GM11168 (cell line): ENCODE measurements around the gene RALGPS1.

Experiments used
- in situ Hi-C: fragments of 300-500 bp; cut with MboI; formaldehyde crosslinking; loops from one replicate; pipeline ENCODE4 v1.12.0; 2022; ENCODE audit warnings: low sequenced_read_pairs; ENCODE audit not compliant: unreplicated experiment

The RALGPS1 gene

DNA sequence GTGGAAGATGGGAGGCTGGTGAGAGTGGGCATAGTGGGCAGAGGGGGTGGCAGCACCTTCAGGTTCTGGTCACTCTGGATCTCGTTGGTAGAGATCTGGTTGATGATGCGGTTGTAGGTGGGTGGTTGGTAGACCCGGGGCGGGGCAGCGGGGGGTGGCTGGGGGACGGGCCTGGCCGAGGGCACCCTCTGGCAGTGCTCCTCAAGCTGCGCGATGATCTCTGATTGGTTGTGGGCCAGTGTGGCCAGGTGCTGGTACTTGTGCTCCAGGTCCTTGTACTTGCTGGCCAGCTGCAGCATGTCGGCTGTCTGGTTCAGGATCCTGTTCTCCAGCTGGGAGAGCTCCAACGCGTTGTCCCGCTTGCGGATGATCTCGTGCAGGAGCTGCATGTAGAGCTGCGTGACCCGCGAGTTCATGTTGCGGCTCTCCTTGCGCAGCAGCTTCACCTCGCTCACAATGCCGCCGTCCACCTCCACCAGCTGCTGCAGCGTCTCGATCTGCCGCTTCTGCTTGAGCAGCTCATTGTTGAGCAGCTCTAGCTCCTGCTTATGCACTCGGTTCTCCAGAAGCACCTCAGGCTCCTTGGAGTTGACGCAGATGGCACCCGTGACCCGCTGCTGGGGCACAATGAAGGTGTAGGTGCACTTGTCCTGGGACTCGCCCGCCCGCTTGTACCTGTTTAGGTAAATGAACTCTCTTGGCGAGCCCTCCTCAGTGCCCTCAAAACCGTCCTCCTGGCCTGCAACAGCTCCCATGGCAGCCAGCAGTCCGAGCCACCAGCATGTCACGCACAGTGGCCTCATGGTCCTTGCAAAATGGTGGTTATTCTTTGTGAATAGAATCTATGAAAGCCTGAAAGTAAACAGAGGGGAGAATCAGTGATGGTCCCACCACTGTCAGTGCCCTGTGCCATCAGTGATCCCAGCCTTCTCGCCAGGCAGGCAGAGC lies 193.6 kb downstream of the RALGPS1 start:
- in situ Hi-C loops = no loop called here

DNA sequence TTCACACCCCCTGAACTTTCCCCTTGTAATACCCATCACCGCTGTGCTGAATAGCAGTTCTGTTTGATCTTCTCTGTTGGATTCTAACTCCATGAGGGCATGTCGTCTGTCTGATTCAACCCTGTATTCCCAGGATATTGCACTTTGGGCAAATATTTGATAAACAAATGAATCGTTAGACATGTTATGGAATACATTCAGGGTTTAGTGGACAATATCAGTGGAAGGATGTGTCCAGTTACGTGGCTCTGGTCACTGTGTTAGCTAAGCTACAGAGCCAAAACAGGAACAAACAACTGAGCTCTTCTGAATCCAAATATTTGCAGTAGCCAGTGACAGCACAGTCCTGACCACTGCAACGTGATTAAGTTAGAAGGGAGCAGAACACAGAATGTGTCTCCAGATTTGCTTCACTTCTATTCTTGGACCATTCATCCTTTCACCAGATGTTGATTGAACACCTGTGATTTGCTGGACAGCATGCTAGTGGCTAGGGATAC lies 194.7 kb downstream of the RALGPS1 start:
- in situ Hi-C loops = no loop called here

DNA sequence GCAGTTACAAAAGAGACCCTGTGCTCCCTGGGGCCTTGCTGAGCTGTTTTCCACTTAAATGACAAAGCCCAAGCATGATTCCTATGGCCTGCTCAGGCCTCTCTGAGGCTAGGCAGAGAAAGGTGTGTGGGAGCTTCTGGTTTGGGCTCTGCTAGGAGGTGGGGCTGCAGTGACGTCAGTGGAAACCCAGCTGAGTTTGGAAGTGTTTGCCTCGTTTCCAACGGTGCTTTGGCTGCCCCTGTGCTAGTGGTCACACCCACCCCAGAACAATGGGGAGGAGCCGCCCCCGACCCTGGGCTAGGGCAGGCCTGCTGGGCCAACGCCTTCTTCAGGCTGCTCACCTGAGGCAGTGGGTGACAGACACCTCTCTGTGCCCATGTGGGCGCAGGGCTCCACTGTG lies 197.5 kb downstream of the RALGPS1 start:
- in situ Hi-C loops = no loop called here

DNA sequence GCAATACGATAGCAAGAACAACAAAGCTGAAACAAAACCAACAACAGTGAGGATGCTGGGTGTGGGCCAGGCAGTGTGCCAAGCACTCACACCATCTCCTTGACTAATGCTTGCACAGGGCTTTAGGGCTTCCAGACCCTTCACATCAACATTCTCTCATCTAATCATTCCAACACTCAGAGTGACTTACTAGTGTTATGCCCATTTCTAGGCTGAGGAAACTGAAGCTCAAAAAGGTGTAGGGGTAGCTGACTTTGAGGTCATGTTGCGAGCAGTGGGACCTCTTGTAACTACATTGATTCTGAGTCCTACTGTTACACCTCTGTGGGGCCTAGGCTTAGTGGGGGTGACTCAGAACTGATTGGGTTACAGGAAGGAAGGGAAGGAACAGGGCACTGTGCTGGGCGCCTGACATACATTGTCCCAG lies 198.2 kb downstream of the RALGPS1 start:
- in situ Hi-C loops = no loop called here

DNA sequence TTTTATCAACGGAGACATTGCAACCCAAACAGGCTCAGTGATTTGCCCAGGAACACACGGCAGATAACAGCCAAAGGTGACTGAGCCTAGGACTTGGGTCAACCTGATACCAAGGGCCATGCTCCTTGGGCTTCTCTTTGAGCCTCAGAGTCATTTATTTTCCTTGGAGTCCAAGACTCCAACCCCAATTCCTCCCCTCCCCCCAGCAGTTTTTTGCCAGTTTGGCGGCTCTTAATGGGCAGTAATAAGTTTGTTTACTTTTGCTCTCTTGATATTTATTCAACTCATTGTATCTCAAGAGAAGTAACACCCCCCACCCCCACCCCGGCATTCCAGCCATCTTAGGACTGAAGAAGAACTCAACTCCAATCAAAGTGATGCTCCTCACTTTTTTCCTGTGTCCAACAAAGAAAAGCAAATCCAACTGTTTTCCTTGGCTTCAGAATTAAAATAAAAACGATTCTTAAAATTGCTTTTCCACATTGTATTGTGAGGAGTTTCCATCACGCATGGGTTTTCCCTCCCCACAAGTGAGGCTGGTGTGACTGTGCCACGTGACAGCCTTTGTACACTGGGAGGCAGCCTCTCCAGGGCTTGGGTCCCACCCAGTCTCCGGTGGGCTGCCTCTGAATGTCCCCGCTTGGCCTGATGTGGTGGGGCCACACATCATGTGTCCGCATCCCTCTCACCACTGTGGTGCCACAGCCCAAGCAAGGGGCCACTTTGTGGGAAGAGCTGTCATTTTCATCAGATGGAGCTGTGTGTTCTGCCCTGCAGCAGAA lies 198.8 kb downstream of the RALGPS1 start:
- in situ Hi-C loops = no loop called here

DNA sequence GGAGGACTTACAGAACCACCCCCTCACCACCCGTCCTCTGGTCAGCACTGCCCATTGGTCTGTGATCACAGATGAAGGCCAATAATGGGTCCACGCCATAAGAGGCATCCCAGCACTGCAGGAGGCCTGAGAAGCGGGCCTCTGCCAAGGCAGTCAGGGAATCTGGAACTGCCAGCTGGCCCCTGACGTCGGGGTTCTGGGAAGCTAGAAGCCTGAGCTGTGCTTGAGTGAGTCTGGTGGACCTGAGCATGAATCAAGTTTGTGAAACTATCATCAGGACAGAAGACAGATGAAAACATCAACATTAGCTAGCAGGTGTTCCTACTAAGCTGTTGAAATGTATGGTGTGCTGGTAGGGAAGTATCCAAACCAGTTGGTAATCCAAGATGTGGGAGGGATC lies 200.0 kb downstream of the RALGPS1 start:
- in situ Hi-C loops = no loop called here

DNA sequence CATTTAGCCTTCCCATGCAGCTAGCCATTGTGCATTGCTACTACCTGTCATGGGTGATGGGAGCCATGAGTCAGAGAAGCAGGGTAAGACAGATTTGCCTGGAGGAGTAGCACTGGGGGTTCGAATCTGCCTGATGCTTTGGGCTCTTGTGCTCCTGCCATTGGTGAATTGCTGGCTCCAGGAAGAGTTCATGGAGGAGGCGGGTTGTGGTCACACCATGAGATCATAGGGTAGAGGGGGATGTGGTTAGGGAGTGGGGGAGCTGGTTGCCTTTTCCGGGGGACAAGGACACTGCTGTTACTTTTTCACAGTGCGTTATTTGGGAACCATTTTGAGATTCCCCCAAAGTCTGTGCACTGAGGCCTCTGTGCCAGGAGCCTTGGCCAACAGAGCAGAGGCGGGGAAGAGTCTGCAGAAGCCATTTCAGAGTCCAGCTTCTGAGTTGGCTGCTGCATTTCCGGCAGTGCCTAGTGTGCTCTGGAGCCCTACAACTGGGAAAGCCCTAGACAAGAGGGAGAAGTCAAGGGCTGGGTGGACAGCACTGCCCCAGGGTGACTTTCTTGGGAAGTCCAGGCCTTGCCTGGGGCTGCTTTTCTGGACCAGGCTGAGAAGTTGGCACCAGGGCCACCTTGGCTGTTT lies 201.6 kb downstream of the RALGPS1 start:
- in situ Hi-C loops = no loop called here

DNA sequence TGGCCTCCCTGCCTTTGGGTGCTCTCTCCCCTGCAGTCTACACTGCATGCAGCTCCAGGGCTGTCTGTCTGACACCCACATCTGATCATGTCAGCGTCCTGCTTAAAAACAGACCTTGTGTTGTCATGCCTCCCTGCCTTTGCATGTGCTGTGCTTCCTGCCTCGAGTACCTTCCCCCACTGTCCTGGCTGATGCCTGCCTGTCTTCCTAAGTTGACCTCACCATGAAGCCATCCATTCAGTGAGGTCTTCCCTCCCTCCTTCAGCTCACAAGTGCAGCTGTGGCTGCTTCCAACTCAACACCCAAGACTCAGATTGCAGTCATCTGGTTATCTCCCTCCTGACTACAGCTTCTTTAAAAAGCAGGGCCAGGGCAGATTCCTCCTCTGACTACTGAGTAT lies 202.4 kb downstream of the RALGPS1 start:
- in situ Hi-C loops = no loop called here

DNA sequence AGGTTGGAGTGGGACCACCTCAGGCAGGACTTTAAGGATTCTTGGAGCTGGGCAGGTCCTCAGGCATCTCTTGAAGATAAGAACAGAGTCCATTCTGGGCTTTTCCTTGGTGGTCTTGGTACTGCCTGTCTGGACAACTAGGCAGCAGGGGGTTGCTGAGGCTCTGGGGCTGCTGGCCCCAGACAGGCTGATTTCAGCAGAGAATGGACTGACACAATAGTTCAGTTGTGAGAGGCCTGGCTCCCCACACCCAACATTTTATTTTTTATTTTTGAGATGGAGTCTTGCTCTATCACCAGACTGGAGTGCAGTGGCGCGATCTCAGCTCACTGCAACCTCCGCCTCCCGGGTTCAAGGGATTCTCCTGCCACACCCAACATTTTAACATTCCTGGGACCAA lies 203.2 kb downstream of the RALGPS1 start:
- in situ Hi-C loops = no loop called here

DNA sequence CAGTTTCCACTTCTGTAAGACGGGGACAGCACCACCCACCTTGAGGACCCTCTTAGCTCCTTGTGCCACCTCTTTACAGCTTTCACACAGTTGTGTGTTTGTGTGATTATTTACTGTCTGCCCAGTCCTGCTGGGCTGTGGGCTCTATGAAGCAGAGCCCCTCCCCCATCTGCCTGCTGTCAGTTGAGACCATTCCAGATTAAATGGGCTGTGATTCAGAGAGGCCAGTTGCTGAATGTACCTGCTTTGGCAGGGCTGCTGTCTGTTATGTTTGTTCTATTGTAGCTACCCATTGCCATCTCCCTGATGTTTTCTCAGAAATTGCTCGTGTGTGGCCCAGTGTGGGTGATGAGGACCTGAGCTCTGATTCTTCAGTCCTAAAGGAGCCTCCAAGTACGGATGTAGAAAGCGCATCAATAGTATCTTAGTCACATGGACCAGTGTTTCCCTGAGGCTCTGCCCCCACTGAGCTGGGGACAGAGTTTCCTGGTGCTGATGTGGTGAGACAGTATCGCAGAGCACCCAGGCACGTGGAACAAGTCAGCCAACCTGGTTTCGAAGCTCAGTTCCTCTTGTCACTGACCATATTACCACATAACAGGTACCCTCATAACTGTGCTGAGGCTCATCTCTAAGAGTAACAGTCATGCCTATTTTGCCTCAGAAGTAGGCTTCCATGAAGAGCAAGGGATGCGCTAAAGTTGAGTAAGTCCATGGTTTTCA lies 204.2 kb downstream of the RALGPS1 start:
- in situ Hi-C loops = no loop called here

DNA sequence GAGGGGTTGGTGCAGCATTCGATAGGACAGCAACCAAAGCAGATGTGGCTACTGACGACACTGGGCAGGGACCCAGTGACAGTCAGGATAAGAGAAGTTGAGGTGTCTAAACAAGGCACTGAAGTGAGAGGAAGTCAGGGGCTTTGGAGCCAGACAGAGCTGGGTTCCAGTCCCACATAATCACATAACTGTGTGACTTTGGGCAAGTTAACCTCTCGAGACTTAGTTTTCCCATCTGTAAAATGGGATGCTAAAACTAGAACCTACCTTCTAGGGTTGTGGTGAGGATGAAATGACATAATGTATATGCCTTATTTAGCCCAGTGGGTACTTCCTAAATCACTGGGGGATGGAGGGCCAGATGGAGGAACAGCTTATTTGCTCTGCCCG lies 204.7 kb downstream of the RALGPS1 start:
- in situ Hi-C loops = no loop called here

DNA sequence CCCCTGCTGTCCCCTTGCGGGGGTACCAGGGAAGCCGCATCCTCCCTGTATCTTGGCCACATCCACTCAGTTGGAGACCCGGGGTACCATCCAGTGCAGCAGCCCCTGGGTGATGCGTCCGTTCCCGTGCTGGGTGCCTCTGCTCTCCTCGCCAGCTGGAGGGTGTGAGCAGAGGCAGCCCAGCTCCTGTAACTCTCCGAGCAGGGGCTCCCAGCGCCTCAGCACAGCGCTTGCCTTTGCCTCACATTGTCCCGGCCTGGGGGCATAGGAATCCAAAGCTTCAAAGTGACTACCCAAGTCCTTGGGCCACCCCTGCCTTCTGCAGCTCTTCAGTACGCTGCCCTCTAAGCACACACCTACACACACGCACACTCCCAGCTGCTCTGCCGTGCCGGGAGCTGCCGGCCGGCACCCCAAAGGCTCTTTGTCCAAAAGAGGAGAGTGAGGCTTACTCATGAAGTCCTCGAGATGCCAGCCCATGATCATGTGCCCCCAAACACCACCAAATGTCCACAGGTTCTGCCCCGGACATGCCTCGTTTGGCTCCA lies 207.1 kb downstream of the RALGPS1 start:
- in situ Hi-C loops = no loop called here

DNA sequence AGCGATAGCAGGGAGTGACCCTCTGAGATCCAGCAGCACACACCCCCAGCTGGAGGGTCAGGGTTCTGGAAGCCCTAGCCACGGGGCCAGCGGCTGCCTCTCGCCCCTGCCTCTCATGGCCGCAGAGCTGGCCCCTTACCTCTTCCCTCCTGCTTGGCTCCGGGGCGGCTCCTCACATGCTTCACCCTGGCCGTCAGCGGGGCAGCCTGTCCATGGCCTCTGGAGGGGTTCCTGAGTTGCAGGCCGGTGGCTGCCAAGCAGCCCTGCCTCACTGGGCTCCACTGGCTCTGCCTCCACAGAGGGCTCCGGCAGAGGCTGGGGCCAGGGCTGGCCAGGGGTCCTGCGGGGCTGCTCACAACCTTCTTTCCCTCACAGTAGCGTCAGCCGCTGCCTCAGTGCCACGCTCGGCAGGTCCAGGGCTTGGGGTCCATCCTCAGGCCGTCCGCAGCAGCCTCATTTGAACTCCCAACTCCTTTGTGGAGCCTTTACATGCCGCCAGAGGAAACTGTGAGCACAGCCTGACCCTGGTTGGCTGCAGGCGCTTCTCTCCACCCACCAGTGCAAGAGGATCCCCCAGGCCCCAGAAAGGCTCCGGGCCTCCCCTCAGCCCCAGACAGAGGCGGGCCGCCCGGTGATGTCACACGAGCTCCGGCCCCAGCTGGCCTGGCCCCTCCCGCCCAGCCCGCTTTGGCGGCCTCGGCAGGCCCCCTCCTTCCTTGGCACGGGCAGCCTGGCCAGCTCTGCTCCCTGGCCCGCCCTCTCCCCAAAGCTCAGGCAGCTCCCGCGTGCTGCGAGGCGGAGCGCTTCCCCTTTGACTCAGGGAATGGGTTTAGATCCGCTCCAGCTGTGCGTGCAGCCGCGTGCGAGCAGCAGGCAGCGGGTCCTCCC lies 207.8 kb downstream of the RALGPS1 start, which contains the start of gene ANGPTL2:
Gene ANGPTL2, minus strand, starts transcription at position 460 of the 888 bp plus-strand sequence. CDS start 13,904 bp downstream, outside the sequence.
- in situ Hi-C loops = no loop called here

DNA sequence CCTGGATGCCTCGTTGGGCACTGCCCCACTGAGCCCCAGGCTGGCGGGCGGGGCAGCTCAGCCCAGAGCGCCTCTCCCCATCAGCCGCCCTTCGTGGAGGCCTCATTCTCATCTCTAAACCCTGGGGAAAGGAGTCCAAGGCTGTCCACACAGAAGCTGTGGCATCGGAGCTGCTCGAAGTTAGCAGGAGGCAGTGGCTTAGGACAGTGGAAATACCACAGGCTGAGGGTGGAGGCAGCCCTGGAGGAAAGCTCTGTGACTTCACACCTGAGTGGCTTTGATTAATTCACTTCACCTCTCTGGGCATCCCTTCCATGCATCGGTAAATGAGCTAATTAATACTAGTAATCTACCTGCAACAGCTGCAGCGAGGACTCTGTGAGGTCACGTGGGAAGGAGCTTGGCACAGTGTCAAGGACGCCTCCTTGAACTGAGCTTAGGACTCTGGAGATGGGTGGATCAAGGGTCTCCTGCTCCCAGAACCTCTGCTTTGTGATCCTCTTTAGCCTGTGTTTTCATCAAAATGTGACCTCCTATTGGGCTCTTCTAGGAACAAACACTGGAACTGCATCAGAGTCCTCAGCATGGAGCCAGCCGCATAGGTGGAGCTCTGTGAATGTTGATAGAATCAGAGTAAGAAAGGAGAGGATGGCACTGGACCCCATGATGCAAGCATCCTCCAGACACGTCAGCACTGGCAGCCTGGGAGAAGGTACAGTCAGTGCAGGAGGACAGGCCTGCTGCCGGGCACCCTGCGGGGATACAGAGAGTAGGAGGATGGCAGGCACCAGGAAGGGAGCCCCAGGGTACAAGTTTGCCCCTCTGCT lies 208.7 kb downstream of the RALGPS1 start:
- in situ Hi-C loops = no loop called here

DNA sequence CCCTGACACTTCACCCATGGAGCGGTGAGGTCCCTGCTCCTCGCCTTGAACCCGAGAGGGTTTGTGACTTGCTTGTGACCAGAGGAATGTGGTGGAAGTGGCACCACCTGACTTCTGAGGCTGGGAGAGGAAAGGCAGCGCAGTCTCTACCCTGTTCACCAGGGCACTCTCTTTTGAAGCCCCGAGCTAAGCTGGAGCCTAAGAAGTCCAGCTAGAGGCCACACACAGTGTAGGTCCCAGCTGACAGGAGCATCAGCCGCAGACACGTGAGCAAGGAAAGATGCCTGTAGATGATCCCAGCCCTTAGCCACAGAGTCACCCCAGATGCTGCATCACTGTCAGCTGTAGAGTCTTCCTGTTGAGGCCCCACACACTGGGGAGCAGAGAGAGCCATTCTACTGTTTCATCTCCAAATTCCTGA lies 209.5 kb downstream of the RALGPS1 start:
- in situ Hi-C loops = no loop called here

DNA sequence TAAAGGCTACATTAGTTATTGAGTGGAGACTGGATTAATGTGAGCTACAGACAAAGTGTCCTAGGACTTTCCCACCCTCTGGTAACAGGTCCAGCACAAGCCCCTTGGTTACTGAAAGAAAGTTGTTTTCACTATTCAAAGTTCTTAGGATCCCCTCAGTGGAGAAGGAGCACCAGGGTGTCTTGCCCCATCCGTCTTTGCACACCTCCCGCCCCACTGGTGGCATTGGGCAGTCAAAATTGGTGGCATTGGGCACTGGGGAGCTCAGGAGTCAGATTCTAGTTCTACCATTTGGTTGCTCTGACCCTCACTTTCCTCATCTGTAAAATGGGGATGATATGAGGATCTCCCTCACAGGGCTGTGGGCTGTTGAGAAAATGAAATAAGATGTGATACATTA lies 210.2 kb downstream of the RALGPS1 start:
- in situ Hi-C loops = no loop called here

DNA sequence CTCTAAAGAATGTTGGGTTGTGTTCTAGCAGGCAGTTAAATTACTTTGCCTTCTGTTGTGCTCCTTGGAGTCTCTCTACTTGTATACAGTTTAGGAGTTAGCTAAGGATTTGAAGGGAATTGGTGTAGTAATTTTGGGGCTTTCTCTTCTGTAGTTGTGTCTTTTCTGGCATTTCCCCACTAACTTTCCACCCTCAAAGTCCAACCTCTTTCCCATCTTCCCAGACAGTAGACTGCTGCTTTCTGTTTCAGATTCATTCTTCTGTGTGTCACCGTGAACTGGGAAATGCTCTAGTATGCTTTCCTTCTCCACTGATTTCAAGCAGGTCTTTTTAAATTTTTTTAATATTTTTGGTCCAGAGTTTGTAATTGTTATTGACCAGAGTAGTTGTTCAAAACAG lies 212.4 kb downstream of the RALGPS1 start:
- in situ Hi-C loops = no loop called here
